KMS-11 (cell line): ENCODE measurements around the gene CEP83.

ENCODE experiments used
- H2AFZ ChIP-seq: fragments of 200-600 bp; sonication (generic); 2 replicates; pipeline ENCODE4 v1.6.1; 2016; ENCODE audit warnings: antibody characterized with exemption, mixed run types, low read depth
- H3K27ac ChIP-seq: fragments of 200-600 bp; sonication (generic); 2 replicates; pipeline ENCODE4 v1.6.1; 2016; ENCODE audit warnings: mild to moderate bottlenecking, mixed run types
- H3K27me3 ChIP-seq: fragments of 200-600 bp; sonication (generic); 2 replicates; pipeline ENCODE4 v1.6.1; 2017; ENCODE audit warnings: mild to moderate bottlenecking, low read depth, mixed run types, moderate library complexity; ENCODE audit not compliant: insufficient read depth
- H3K36me3 ChIP-seq: fragments of 200-600 bp; sonication (generic); 2 replicates; pipeline ENCODE4 v1.6.1; 2017; ENCODE audit warnings: mild to moderate bottlenecking, mixed run types; ENCODE audit not compliant: insufficient read depth
- H3K4me1 ChIP-seq: fragments of 200-600 bp; sonication (generic); 2 replicates; pipeline ENCODE4 v1.6.1; 2016; ENCODE audit warnings: mild to moderate bottlenecking, low read depth, mixed run types; ENCODE audit not compliant: poor library complexity, severe bottlenecking
- H3K4me2 ChIP-seq: fragments of 200-600 bp; sonication (generic); 2 replicates; pipeline ENCODE4 v1.7.0; 2016; ENCODE audit warnings: mild to moderate bottlenecking, mixed run types
- H3K4me3 ChIP-seq: fragments of 200-600 bp; sonication (generic); IDR thresholded peaks from 2 replicates; pipeline ENCODE4 v1.6.1; 2017; ENCODE audit warnings: low read depth, low read length, mixed read lengths; ENCODE audit not compliant: insufficient read depth
- H3K79me2 ChIP-seq: fragments of 200-600 bp; sonication (generic); 2 replicates; pipeline ENCODE4 v1.6.1; 2016; ENCODE audit warnings: low read depth, mixed run types; ENCODE audit not compliant: insufficient read depth
- H3K9ac ChIP-seq: fragments of 200-600 bp; sonication (generic); 2 replicates; pipeline ENCODE4 v1.6.1; 2016; ENCODE audit warnings: mild to moderate bottlenecking, mixed run types
- H4K20me1 ChIP-seq: fragments of 200-600 bp; sonication (generic); 2 replicates; pipeline ENCODE4 v1.6.1; 2016; ENCODE audit warnings: mild to moderate bottlenecking, mixed run types; ENCODE audit not compliant: insufficient read depth
- TF ChIP-seq, protein P1 (sequence below): fragments of 200-600 bp; sonication (generic); conservative IDR thresholded peaks from 2 replicates; pipeline ENCODE4 v1.6.1; 2017; ENCODE audit warnings: low read depth, mild to moderate bottlenecking, antibody characterized with exemption, low read length, moderate library complexity, mixed read lengths

CEP83 gene

DNA sequence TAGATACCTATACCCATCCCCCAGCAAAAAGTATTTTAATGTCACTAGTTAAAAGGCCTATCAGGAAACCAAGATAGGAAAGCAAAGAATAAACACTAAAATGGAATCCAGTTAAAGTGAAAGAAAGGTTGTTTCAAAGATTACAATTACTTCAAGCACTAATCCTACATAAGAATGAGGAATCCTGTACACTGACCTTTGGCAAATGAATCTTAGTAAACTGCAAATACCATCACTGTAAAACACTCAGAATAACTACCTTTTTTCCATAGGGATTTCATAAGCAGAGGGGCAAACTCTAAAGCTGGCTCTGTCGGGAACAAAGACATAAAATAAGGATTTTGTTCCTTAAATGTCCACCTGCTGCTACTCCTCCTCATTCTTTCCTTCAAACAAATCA is 25.9 kb downstream of the CEP83 start:
- H3K27me3 ChIP-seq = no peaks in the 10 kb centered on the region
- no peak overlapping the region for H3K4me3 ChIP-seq
- no peak overlapping the region for H3K27ac ChIP-seq
- H4K20me1 ChIP-seq = 0 out of 2 replicates have a peak, but pooled peaks cover 4% of the 10 kb centered on the region
- peaks cover 20% of the 10 kb centered on the region for H3K4me1 ChIP-seq
- H2AFZ ChIP-seq = no peak overlapping the region
- peaks cover 38% of the 10 kb centered on the region; the same call in 1 of the 2 replicates for H3K79me2 ChIP-seq
- no peak overlapping the region for H3K4me2 ChIP-seq
- H3K9ac ChIP-seq = no peak overlapping the region
- TF ChIP-seq, protein P1, sequence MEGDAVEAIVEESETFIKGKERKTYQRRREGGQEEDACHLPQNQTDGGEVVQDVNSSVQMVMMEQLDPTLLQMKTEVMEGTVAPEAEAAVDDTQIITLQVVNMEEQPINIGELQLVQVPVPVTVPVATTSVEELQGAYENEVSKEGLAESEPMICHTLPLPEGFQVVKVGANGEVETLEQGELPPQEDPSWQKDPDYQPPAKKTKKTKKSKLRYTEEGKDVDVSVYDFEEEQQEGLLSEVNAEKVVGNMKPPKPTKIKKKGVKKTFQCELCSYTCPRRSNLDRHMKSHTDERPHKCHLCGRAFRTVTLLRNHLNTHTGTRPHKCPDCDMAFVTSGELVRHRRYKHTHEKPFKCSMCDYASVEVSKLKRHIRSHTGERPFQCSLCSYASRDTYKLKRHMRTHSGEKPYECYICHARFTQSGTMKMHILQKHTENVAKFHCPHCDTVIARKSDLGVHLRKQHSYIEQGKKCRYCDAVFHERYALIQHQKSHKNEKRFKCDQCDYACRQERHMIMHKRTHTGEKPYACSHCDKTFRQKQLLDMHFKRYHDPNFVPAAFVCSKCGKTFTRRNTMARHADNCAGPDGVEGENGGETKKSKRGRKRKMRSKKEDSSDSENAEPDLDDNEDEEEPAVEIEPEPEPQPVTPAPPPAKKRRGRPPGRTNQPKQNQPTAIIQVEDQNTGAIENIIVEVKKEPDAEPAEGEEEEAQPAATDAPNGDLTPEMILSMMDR = no peak
- no peaks in the 10 kb centered on the region for H3K36me3 ChIP-seq

DNA sequence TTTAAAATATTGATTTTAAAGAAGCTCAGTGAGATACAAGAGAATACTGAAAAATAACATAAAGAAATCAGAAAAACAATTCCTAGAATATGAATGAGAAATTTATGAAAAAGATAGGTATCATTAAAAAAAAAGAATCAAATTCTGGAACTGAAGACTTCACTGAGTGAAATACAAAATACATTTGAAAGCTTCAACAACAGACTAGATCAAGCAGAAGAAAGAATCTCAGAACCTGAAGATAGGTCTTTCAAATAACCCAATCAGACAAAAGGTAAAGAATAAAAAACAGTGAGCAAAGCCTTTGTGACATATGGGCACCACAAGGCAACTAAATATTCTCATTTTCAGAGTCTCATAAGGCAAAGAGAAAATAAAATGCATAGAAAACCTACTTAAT is 29.4 kb downstream of the CEP83 start:
- Histone ChIP-seq H2AFZ (no peak overlapping the region), H3K27ac (peak overlapping the region; percentile 82; the same call in 1 of the 2 replicates), H3K9ac (no peak overlapping the region), H3K27me3 (no peaks in the 10 kb centered on the region), H4K20me1 (0 out of 2 replicates have a peak, but pooled peaks cover 4% of the 10 kb centered on the region), H3K4me3 (no peak overlapping the region), H3K79me2 (peaks cover 54% of the 10 kb centered on the region), H3K36me3 (no peaks in the 10 kb centered on the region), H3K4me2 (peak overlapping the region; percentile 85; the same call in 1 of the 2 replicates), H3K4me1 (peaks cover 45% of the 10 kb centered on the region)
- TF ChIP-seq, protein P1 = no peak

DNA sequence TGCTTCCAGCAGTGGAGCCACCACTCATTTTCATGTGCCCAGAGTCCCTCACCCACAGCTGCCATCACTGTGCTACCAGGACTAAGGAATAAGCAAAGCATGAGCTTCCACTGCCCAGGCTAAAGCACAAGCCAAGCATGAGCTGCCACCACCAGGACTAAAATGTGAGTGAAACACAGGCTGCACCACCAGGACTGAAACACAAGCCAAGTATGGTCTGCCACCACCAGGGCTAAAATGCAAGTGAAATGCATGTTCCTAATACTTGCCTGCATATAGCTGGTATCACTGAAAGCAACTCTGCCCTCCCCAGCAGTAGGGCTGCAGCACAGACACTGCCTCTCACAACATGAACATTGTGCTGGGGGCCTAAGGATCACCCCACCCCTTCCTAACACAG is 30.0 kb downstream of the CEP83 start:
- no peak overlapping the region for H2AFZ ChIP-seq
- peaks cover 45% of the 10 kb centered on the region for H3K4me1 ChIP-seq
- H3K79me2 ChIP-seq = peaks cover 51% of the 10 kb centered on the region
- no peaks in the 10 kb centered on the region for H3K27me3 ChIP-seq
- no peak overlapping the region for H3K4me3 ChIP-seq
- TF ChIP-seq, protein P1 = peak; percentile 44
- peak overlapping the region; percentile 85; the same call in 1 of the 2 replicates for H3K4me2 ChIP-seq
- H3K36me3 ChIP-seq = no peaks in the 10 kb centered on the region
- no peak overlapping the region for H3K9ac ChIP-seq
- H4K20me1 ChIP-seq = 0 out of 2 replicates have a peak, but pooled peaks cover 4% of the 10 kb centered on the region
- H3K27ac ChIP-seq = peak overlapping the region; percentile 82

DNA sequence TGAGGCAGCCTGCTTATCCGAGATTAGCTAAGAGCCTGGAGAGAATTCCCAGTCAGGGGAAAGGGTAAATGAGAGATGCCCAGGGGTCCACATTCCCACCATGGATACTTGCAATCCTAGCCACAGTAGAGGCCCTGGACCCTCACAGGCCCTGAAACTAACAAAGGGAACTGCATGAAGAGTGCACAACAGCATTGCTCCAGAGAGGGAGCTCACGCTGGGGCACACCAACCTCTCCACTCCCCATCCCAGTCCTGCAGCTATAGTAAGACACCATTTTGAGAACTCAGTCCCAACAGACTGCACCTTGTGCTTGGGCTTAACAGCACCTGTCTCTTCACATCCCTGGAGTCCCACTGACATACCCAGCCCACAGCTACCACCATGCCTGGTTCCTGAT is 30.5 kb downstream of the CEP83 start:
- H3K4me2 ChIP-seq = peak overlapping the region; percentile 85
- TF ChIP-seq, protein P1 = no peak
- no peaks in the 10 kb centered on the region for H3K36me3 ChIP-seq
- no peak overlapping the region for H2AFZ ChIP-seq
- H4K20me1 ChIP-seq = no peaks in the 10 kb centered on the region
- peaks cover 45% of the 10 kb centered on the region for H3K4me1 ChIP-seq
- no peaks in the 10 kb centered on the region for H3K27me3 ChIP-seq
- H3K27ac ChIP-seq = peak overlapping the region; percentile 82
- peaks cover 48% of the 10 kb centered on the region for H3K79me2 ChIP-seq
- no peak overlapping the region for H3K9ac ChIP-seq
- no peak overlapping the region for H3K4me3 ChIP-seq
